ENCODE measurements around the gene HESX1. TPM values are rescaled to one million over a fixed set of nuclear protein-coding genes. Genes with fewer than 3 reads are reported as not detected.

The HESX1 gene
- total and polyA plus RNA-seq, 2 of the 13 experiments (the other 11 are each of a cell fraction or from before 2014, with no cell fraction given), result 0.57 to 0.75 TPM

- DNase-seq (ENCODE audit: low spot score), result no peak
- TF ChIP-seq ZNF576 (CRISPR knock-in tag; IDR thresholded peaks at IDR 0.05), result no peak
- TF ChIP-seq TOPORS (CRISPR knock-in tag; IDR thresholded peaks at IDR 0.05), result no peak
- no peak for TF ChIP-seq NFYB (CRISPR knock-in tag; IDR thresholded peaks at IDR 0.05)
- TF ChIP-seq RBFOX2 (IDR thresholded peaks at IDR 0.05; ENCODE audit: low read depth, low read length), result no peak
- no peak for TF ChIP-seq U2AF2 (IDR thresholded peaks at IDR 0.05; ENCODE audit: low read depth, low read length)
- no peak for TF ChIP-seq ZNF619 (CRISPR knock-in tag; IDR thresholded peaks at IDR 0.05)
- no peak for TF ChIP-seq KLF15 (CRISPR knock-in tag; IDR thresholded peaks at IDR 0.05; ENCODE audit: borderline replicate concordance)
- TF ChIP-seq AGO1 (IDR thresholded peaks at IDR 0.05; ENCODE audit: low read depth, low read length, poor library complexity, severe bottlenecking), result no peak
- TF ChIP-seq KLF11 (CRISPR knock-in tag; IDR thresholded peaks at IDR 0.05), result no peak
- no peak for TF ChIP-seq MAFK (conservative IDR thresholded peaks at IDR 0.05 in 1 of 2, IDR thresholded peaks at IDR 0.05 in 1 of 2; ENCODE audit: low read length in 2 of 2)
- no peak for TF ChIP-seq SRF (IDR thresholded peaks at IDR 0.05; ENCODE audit: low read depth, low read length)
- TF ChIP-seq CREBL2 (CRISPR knock-in tag; IDR thresholded peaks at IDR 0.05; ENCODE audit: borderline replicate concordance), result no peak
- no peak for TF ChIP-seq ZNF737 (CRISPR knock-in tag; IDR thresholded peaks at IDR 0.05; ENCODE audit: borderline replicate concordance)
- Histone ChIP-seq H3K79me2 (ENCODE audit: insufficient read depth, low read length) (no peaks in the 10 kb centered on the region), H2AFZ (ENCODE audit: low read length) (no peak overlapping the region), H3K4me3 (replicated peaks in 1 of 3; ENCODE audit: insufficient read depth in 1 of 3, low read depth in 2 of 3, low read length in 3 of 3) (no peak overlapping the region), H4K20me1 (ENCODE audit: insufficient read depth, low read length) (no peaks in the 10 kb centered on the region), H3K9ac (ENCODE audit: insufficient read depth, low read depth, low read length) (no peak overlapping the region), H3K4me1 (ENCODE audit: insufficient read depth, low read length) (no peaks in the 10 kb centered on the region), H3K27me3 (ENCODE audit: control insufficient read depth in 1 of 2, insufficient read depth in 2 of 2, low read length in 2 of 2) (peaks cover 0 to 2% of the 10 kb centered on the region in 2 experiments; a peak in 2 of 5 replicates), H3K36me3 (replicated peaks in 1 of 2; ENCODE audit: control insufficient read depth in 1 of 2, insufficient read depth in 2 of 2, low read length in 2 of 2) (no peaks in the 10 kb centered on the region), H3K27ac (ENCODE audit: extremely low read length, insufficient read depth, low read length) (no peak overlapping the region), H3K9me3 (ENCODE audit: low read length) (no peaks in the 10 kb centered on the region), H3K4me2 (ENCODE audit: low read depth, low read length) (no peak overlapping the region)
- ChIA-PET CTCF (ENCODE audit: low intra/inter-chr PET ratio, low total read pairs) (no interaction called here), POLR2A (no interaction called here)
- ATAC-seq, result no peak
- intact Hi-C loops (cut with micrococcal nuclease; ENCODE audit: unreplicated experiment) (no loop called here), in situ Hi-C loops (cut with HindIII; ENCODE audit: extremely low pct_ligation_motif_present, low pct_unique_long_range_greater_than_20kb) (no loop called here)
- no peak for FAIRE-seq
- WGBS (ENCODE audit: low lambda C conversion rate), result 17% methylated on average over 4 of the region's 4 CpGs
- BruUV-seq (replicated peaks), result no TSS peak
Observed at GRCh38 chr3:57194641-57195040, 5.1 kb downstream of the HESX1 start.
